WTC11 (cell line): ENCODE data around the gene ZNF609. TPM values are rescaled to one million over a fixed set of nuclear protein-coding genes. Genes with fewer than 3 reads are reported as not detected.

ENCODE experiments used
- ATAC-seq: fragments of 200-7000 bp; cut with Tn5 transposase; 2 replicates; pipeline ENCODE4 v1.10.0; 2021; ENCODE audit warnings: mild to moderate bottlenecking, moderate library complexity
- CTCF ChIA-PET: fragments of 300-600 bp; sonication (Branson Sonifier 250); formaldehyde crosslinking; loops from one replicate; lab custom pipeline; 2021; ENCODE audit warnings: antibody characterized with exemption; lab: Charles Lee
- POLR2A ChIA-PET: fragments of 350-600 bp; sonication (Branson Sonifier 250); formaldehyde crosslinking; loops from one replicate; lab custom pipeline; 2021; ENCODE audit warnings: antibody characterized with exemption; lab: Charles Lee
- DNase-seq: peaks from one replicate; pipeline ENCODE4 v3.0.0; 2021; ENCODE audit warnings: low spot score
- H3K27ac Mint-ChIP-seq: 2 replicates; pipeline ENCODE4 v1.8.0; 2021; ENCODE audit warnings: mixed read lengths
- H3K27me3 Mint-ChIP-seq: 2 replicates; pipeline ENCODE4 v1.8.0; 2021; ENCODE audit warnings: low read depth, mild to moderate bottlenecking, moderate library complexity, mixed read lengths
- H3K36me3 Mint-ChIP-seq: 2 replicates; pipeline ENCODE4 v1.8.0; 2021; ENCODE audit warnings: mixed read lengths
- H3K4me1 Mint-ChIP-seq: 2 replicates; pipeline ENCODE4 v1.8.0; 2022; ENCODE audit warnings: mixed read lengths
- H3K4me3 Mint-ChIP-seq: 2 replicates; pipeline ENCODE4 v1.8.0; 2021; ENCODE audit warnings: mild to moderate bottlenecking, moderate library complexity, mixed read lengths
- H3K9me3 Mint-ChIP-seq: 2 replicates; pipeline ENCODE4 v1.8.0; 2021; ENCODE audit warnings: mixed read lengths
- FOXP1 ChIP-seq: sonication (generic); formaldehyde crosslinking; IDR thresholded peaks from 2 replicates; pipeline ENCODE4 v1.8.0; 2022; ENCODE audit warnings: missing genetic modification reagents, mild to moderate bottlenecking, moderate library complexity, borderline replicate concordance
- GABPB1 ChIP-seq: sonication (generic); formaldehyde crosslinking; IDR thresholded peaks from 2 replicates; pipeline ENCODE4 v1.8.1; 2023; ENCODE audit warnings: mild to moderate bottlenecking, missing genetic modification reagents
- GRHL2 ChIP-seq: fragments of 250-450 bp; sonication (Bioruptor Pico); IDR thresholded peaks from 2 replicates; pipeline ENCODE4 v1.8.0; 2022; ENCODE audit warnings: mild to moderate bottlenecking, moderate library complexity; ENCODE audit not compliant: insufficient replicate concordance, severe bottlenecking
- HMGXB4 ChIP-seq: sonication (generic); formaldehyde crosslinking; IDR thresholded peaks from 2 replicates; pipeline ENCODE4 v1.8.1; 2023; ENCODE audit warnings: mild to moderate bottlenecking, moderate library complexity, missing genetic modification reagents
- MYBL2 ChIP-seq: sonication (generic); formaldehyde crosslinking; IDR thresholded peaks from 2 replicates; pipeline ENCODE4 v1.8.1; 2023; ENCODE audit warnings: mild to moderate bottlenecking, moderate library complexity, missing genetic modification reagents
- NFE2L1 ChIP-seq: sonication (generic); formaldehyde crosslinking; IDR thresholded peaks from 2 replicates; pipeline ENCODE4 v1.8.1; 2023; ENCODE audit warnings: missing genetic modification reagents
- NR3C1 ChIP-seq: sonication (generic); formaldehyde crosslinking; conservative IDR thresholded peaks from 2 replicates; pipeline ENCODE4 v1.8.1; 2023; ENCODE audit warnings: low read depth, mild to moderate bottlenecking, missing genetic modification reagents
- USF1 ChIP-seq: sonication (generic); formaldehyde crosslinking; IDR thresholded peaks from 2 replicates; pipeline ENCODE4 v1.8.0; 2022; ENCODE audit warnings: mild to moderate bottlenecking, missing genetic modification reagents
- ZNF263 ChIP-seq: sonication (generic); formaldehyde crosslinking; IDR thresholded peaks from 2 replicates; pipeline ENCODE4 v1.8.1; 2022; ENCODE audit warnings: low read depth, mild to moderate bottlenecking, moderate library complexity, missing genetic modification reagents
- ZNF317 ChIP-seq: sonication (generic); formaldehyde crosslinking; IDR thresholded peaks from 2 replicates; pipeline ENCODE4 v1.8.1; 2023; ENCODE audit warnings: low read depth, mild to moderate bottlenecking, moderate library complexity, missing genetic modification reagents, borderline replicate concordance
- ZNF416 ChIP-seq: fragments of 250-450 bp; sonication (Bioruptor Pico); IDR thresholded peaks from 2 replicates; pipeline ENCODE4 v1.9.0; 2021; ENCODE audit warnings: mild to moderate bottlenecking, inconsistent platforms
- ZNF423 ChIP-seq: fragments of 250-450 bp; sonication (Bioruptor Pico); IDR thresholded peaks from 2 replicates; pipeline ENCODE4 v2.1.2; 2022; ENCODE audit warnings: mild to moderate bottlenecking, moderate library complexity
- ZNF671 ChIP-seq: fragments of 250-450 bp; sonication (Bioruptor Pico); IDR thresholded peaks from 2 replicates; pipeline ENCODE4 v1.8.0; 2021; ENCODE audit warnings: mild to moderate bottlenecking
- total RNA-seq: library from RNA; stranded (reverse); gene quantifications from 3 replicates; pipeline ENCODE4 v1.2.3, GENCODE V29; 2021
- TF ChIP-seq, protein P1 (sequence below): fragments of 250-450 bp; sonication (Bioruptor Pico); IDR thresholded peaks from 2 replicates; pipeline ENCODE4 v1.9.0; 2021; ENCODE audit warnings: moderate library complexity, mild to moderate bottlenecking, inconsistent platforms, borderline replicate concordance
- TF ChIP-seq, protein P2 (sequence below): sonication (generic); formaldehyde crosslinking; IDR thresholded peaks from 2 replicates; pipeline ENCODE4 v1.8.1; 2023; ENCODE audit warnings: mild to moderate bottlenecking, missing genetic modification reagents, borderline replicate concordance
- TF ChIP-seq, protein P3 (sequence below): sonication (generic); formaldehyde crosslinking; IDR thresholded peaks from 2 replicates; pipeline ENCODE4 v1.8.1; 2023; ENCODE audit warnings: mild to moderate bottlenecking, missing genetic modification reagents

ZNF609 gene
- total RNA-seq, 1 experiment from 2014 or later = 47.4 TPM

DNA sequence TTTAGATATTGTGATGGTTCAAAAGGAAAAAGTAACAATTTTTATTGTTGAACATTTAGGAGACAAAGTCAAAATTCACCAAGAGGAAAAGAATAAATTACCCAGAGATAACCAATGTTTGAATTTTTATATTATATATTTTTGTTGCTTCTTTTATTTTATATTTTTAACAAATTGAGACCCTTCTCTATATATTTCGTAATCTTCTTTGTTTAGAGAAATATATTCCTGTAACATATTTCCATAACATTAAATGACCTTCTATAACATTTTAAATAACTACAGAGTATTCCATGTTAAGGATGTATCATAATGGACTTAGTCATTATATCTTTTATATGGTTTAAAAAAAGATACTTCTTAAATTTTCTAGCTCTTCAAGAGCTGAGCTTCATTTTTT, 187.0 kb downstream of the ZNF609 start (continued):
- TF ChIP-seq, protein P1, sequence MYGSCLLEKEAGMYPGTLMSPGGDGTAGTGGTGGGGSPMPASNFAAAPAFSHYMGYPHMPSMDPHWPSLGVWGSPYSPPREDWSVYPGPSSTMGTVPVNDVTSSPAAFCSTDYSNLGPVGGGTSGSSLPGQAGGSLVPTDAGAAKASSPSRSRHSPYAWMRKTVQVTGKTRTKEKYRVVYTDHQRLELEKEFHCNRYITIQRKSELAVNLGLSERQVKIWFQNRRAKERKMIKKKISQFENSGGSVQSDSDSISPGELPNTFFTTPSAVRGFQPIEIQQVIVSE = no peak
- no peak for TF ChIP-seq FOXP1 (CRISPR knock-in tag)
- no peak for TF ChIP-seq GRHL2 (CRISPR knock-in tag)
- TF ChIP-seq NFE2L1 (CRISPR knock-in tag) = no peak
- TF ChIP-seq HMGXB4 (CRISPR knock-in tag) = no peak
- no peak for TF ChIP-seq MYBL2 (CRISPR knock-in tag)
- TF ChIP-seq, protein P2, sequence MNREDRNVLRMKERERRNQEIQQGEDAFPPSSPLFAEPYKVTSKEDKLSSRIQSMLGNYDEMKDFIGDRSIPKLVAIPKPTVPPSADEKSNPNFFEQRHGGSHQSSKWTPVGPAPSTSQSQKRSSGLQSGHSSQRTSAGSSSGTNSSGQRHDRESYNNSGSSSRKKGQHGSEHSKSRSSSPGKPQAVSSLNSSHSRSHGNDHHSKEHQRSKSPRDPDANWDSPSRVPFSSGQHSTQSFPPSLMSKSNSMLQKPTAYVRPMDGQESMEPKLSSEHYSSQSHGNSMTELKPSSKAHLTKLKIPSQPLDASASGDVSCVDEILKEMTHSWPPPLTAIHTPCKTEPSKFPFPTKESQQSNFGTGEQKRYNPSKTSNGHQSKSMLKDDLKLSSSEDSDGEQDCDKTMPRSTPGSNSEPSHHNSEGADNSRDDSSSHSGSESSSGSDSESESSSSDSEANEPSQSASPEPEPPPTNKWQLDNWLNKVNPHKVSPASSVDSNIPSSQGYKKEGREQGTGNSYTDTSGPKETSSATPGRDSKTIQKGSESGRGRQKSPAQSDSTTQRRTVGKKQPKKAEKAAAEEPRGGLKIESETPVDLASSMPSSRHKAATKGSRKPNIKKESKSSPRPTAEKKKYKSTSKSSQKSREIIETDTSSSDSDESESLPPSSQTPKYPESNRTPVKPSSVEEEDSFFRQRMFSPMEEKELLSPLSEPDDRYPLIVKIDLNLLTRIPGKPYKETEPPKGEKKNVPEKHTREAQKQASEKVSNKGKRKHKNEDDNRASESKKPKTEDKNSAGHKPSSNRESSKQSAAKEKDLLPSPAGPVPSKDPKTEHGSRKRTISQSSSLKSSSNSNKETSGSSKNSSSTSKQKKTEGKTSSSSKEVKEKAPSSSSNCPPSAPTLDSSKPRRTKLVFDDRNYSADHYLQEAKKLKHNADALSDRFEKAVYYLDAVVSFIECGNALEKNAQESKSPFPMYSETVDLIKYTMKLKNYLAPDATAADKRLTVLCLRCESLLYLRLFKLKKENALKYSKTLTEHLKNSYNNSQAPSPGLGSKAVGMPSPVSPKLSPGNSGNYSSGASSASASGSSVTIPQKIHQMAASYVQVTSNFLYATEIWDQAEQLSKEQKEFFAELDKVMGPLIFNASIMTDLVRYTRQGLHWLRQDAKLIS = no peak
- no peak for TF ChIP-seq ZNF416
- no peak for TF ChIP-seq ZNF263 (CRISPR knock-in tag)
- TF ChIP-seq, all 79 proteins: peak for 0

DNA sequence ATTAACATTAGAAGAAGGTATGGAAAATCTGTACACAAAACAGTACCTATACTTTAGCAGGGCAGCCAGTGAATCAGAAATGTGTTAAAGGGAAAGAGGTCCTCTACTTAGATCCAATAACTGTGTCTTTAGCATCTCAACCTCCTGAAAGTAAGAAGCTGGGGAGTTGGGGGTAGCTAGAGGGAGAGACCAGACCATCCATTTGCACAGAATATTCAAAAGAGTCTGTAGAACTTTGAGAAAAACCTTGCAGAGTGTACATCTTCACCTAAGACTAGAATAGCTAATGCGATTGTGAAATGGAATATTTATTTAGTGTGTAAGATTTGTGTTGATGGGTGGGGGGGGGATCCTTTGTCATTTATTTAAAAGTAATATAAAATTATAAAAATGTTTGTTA, 190.2 kb downstream of the ZNF609 start:
- Mint-ChIP-seq H3K36me3 (no peaks in the 10 kb centered on the region), H3K4me1 (peaks cover 21% of the 10 kb centered on the region), H3K4me3 (no peak overlapping the region), H3K27ac (no peak overlapping the region), H3K27me3 (no peaks in the 10 kb centered on the region), H3K9me3 (peaks cover 5% of the 10 kb centered on the region)
- DNase-seq (no peak), ATAC-seq (no peak)
- POLR2A ChIA-PET = interaction anchor here (0.9 kb wide), 1 partner anchor 15 kb away, joined by 4 read pairs; no protein-coding TSS in a partner anchor
- CTCF ChIA-PET = interaction anchor here (0.6 to 4.0 kb wide), 3 partner anchors 16 to 866 kb away, joined by 5 to 24 read pairs (median 6); no protein-coding TSS in a partner anchor
- TF ChIP-seq ZNF317 (CRISPR knock-in tag) = no peak
- no peak for TF ChIP-seq NR3C1 (CRISPR knock-in tag)
- TF ChIP-seq ZNF671 (CRISPR knock-in tag) = no peak
- no peak for TF ChIP-seq ZNF423 (CRISPR knock-in tag)

DNA sequence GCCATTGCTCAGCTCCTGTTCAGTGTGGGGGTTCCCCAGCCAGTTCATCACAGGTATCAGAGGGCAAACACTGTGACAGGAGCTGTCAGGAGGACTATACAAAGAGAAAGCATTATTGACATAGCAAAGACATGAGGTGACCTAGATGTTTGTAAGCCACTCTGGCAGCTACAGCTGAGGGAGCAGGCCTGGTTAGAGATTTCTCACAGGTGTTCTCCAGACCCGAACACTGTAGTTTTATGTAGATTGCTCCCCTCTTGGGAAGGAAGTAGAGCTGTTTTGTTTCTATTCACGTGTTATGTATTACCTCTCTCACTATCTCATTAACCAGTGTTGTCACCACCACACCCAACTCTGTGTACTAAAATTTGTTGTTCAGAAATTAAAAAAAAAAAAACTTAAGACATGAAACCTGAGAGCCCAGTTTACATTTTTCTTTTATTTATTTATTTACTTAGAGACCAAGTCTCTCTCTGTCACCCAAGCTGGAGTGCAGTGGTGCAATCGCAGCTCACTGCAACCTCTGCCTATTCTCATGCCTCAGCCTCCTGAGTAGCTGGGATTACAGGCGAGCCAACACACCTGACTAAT, 191.3 kb downstream of the ZNF609 start:
- peak overlapping the region; percentile 97 for H3K27ac Mint-ChIP-seq
- no peaks in the 10 kb centered on the region for H3K36me3 Mint-ChIP-seq
- ATAC-seq (peak; percentile 91), DNase-seq (no peak)
- H3K4me1 Mint-ChIP-seq = peaks cover 21% of the 10 kb centered on the region
- H3K4me3 Mint-ChIP-seq = no peak overlapping the region
- no peaks in the 10 kb centered on the region for H3K27me3 Mint-ChIP-seq
- CTCF ChIA-PET = interaction anchor here (0.6 to 4.0 kb wide), 8 partner anchors 8 to 457 kb away, joined by 3 to 24 read pairs (median 4); partner anchors contain the start of gene ZNF609
- TF ChIP-seq GABPB1 (CRISPR knock-in tag) = 0 out of 2 replicates have a peak, but pooled peaks have one; percentile 21
- TF ChIP-seq, protein P3, sequence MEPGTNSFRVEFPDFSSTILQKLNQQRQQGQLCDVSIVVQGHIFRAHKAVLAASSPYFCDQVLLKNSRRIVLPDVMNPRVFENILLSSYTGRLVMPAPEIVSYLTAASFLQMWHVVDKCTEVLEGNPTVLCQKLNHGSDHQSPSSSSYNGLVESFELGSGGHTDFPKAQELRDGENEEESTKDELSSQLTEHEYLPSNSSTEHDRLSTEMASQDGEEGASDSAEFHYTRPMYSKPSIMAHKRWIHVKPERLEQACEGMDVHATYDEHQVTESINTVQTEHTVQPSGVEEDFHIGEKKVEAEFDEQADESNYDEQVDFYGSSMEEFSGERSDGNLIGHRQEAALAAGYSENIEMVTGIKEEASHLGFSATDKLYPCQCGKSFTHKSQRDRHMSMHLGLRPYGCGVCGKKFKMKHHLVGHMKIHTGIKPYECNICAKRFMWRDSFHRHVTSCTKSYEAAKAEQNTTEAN = no peak
- TF ChIP-seq USF1 = no peak
- TF ChIP-seq, all 79 proteins: peak for 1
- POLR2A ChIA-PET = interaction anchor here (0.6 kb wide), 2 partner anchors 57 to 432 kb away, joined by 3 read pairs; no protein-coding TSS in a partner anchor
- no peaks in the 10 kb centered on the region for H3K9me3 Mint-ChIP-seq
